Spleen (tissue), 11 donors: ENCODE results near the gene ANKRD52. TPM values are rescaled to one million over a fixed set of nuclear protein-coding genes. Genes with fewer than 3 reads are reported as not detected.

Experiments used
- DNase-seq: peaks from one replicate; pipeline ENCODE4 v3.0.0-alpha.2; 2020
- H3K27ac ChIP-seq, 8 donors: fragments of 200-600 bp; sonication (generic) in 7 of 8; 1 replicate in 4 of 8; 2 replicates in 4 of 8; pipeline versions ENCODE4 v1.5.0 to v1.8.0; 2016 to 2021; ENCODE audit warnings: inconsistent platforms in 4 of 8, mild to moderate bottlenecking in 4 of 8, moderate library complexity in 1 of 8
- H3K27me3 ChIP-seq, 7 donors: fragments of 200-600 bp; sonication (generic) in 6 of 7; replicated peaks in 1 of 7; 1 replicate in 4 of 7; 2 replicates in 3 of 7; pipeline versions ENCODE4 v1.5.0 to v1.8.0; 2016 to 2021; ENCODE audit warnings: inconsistent platforms in 3 of 7, mild to moderate bottlenecking in 1 of 7
- H3K36me3 ChIP-seq, 6 donors: fragments of 200-600 bp; sonication (generic) in 5 of 6; 1 replicate in 4 of 6; 2 replicates in 2 of 6; pipeline versions ENCODE4 v1.5.0 to v1.8.0; 2016 to 2021; ENCODE audit warnings: inconsistent platforms in 2 of 6
- H3K4me1 ChIP-seq, 6 donors: fragments of 200-600 bp; sonication (generic) in 5 of 6; 1 replicate in 3 of 6; 2 replicates in 3 of 6; pipeline versions ENCODE4 v1.5.0 to v1.8.0; 2016 to 2021; ENCODE audit warnings: inconsistent platforms in 3 of 6
- H3K4me3 ChIP-seq, 8 donors: fragments of 200-600 bp; sonication (generic) in 7 of 8; 1 replicate in 4 of 8; 2 replicates in 4 of 8; pipeline versions ENCODE4 v1.5.0 to v1.8.0; 2016 to 2021; ENCODE audit warnings: inconsistent platforms in 4 of 8, mild to moderate bottlenecking in 4 of 8, moderate library complexity in 2 of 8
- H3K9me3 ChIP-seq, 8 donors: fragments of 200-600 bp; sonication (generic) in 7 of 8; 1 replicate in 4 of 8; 2 replicates in 4 of 8; pipeline versions ENCODE4 v1.5.0 to v1.8.0; 2016 to 2021; ENCODE audit warnings: inconsistent platforms in 4 of 8
- POLR2A ChIP-seq, 3 donors: fragments of 450-650 bp; IDR thresholded peaks; one replicate each; pipeline ENCODE4 v1.5.1; 2017; ENCODE audit warnings: antibody characterized with exemption in 3 of 3, mild to moderate bottlenecking in 1 of 3
- POLR2AphosphoS5 ChIP-seq, 3 donors: sonication (generic); formaldehyde crosslinking; IDR thresholded peaks; one replicate each; pipeline ENCODE4 v1.5.1; 2017; ENCODE audit warnings: antibody characterized with exemption in 3 of 3
- WGBS, 5 donors: extraction: QIAGEN DNeasy Blood & Tissue Kit in 3 of 5; methylation state at CpG; one replicate each; pipeline versions ENCODE4 v1.1.5 to v1.1.7; 2013 to 2018; 5-methylcytosine and 5-hydroxymethylcytosine counted together
- intact Hi-C: fragments of 100-400 bp; cut with DNase I; formaldehyde crosslinking; loops from one replicate; pipeline ENCODE4 v1.15.0; 2023; ENCODE audit warnings: low total_unique reads
- polyA plus RNA-seq, 3 donors: library from polyadenylated mRNA; stranded (reverse); fragments of 200-250 nt; gene quantifications; one replicate each; pipeline ENCODE4 v1.2.1, GENCODE V29; 2013
- total RNA-seq, 7 donors: library from RNA; depleted of rRNA in 3 of 7; stranded (reverse); fragments of >200 nt in 3 of 7; fragmentation: NEBNext Ultra II Directional in 4 of 7; extraction: Animal tissue kit (Norgen Biotek cat#: 25700) in 4 of 7; gene quantifications; one replicate each; pipeline versions ENCODE4 v1.1.0 to v1.2.1, GENCODE V29; 2016 to 2021
- TF ChIP-seq, protein P1 (sequence below), 11 experiments: fragments of 200-600 bp in 7 of 11; fragments of 450-650 bp in 4 of 11; sonication (generic) in 4 of 11; IDR thresholded peaks in 8 of 11; conservative IDR thresholded peaks in 3 of 11; 1 replicate in 7 of 11; 2 replicates in 4 of 11; pipeline versions ENCODE4 v1.4.0 to v1.8.0; 2016 to 2021; ENCODE audit warnings: antibody characterized with exemption in 11 of 11, inconsistent platforms in 4 of 11, mild to moderate bottlenecking in 1 of 11
- donor health status: healthy with polysubstance abuse.
- donor health status: DM: no; HTN: no; CAD: no; lungs with moderate emphysema.
- donor health status: DM: no; HTN: no; CAD: no.
- donor health status: Bipolar disorder and iron deficiency.
- donor health status: healthy.
- donor health status: DM: no; HTN: no; CAD: no.
- donor health status: DM: yes; HTN: yes; CAD: no.

ANKRD52 gene
- total and polyA plus RNA-seq, 10 donors = 2.2 to 35.2 (median 25.5) TPM

DNA sequence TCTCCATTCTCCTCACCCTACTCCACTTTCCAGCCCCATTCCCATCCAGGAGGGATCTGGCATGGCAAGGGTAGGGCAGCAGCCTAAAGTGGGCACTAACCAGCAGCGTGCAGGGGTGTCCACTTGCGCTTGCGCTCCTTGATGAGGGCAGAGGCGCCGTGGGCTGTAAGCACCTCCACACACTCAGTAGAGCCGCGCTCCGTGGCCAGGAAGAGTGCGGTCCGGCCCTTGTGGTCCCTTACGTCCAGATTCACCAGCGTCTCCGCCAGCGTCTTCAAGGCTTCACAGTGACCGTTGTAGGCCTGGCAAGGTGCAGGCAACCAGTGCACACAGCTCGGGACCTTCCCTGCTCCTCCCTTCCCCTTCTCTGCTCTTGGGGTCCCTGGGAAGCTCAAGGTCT lies 10.3 kb downstream of the ANKRD52 start:
- H3K4me1 ChIP-seq = peaks cover 0 to 17% (median 0%) of the 10 kb centered on the region in 6 donors
- H3K27ac ChIP-seq = no peak overlapping the region
- TF ChIP-seq, protein P1, sequence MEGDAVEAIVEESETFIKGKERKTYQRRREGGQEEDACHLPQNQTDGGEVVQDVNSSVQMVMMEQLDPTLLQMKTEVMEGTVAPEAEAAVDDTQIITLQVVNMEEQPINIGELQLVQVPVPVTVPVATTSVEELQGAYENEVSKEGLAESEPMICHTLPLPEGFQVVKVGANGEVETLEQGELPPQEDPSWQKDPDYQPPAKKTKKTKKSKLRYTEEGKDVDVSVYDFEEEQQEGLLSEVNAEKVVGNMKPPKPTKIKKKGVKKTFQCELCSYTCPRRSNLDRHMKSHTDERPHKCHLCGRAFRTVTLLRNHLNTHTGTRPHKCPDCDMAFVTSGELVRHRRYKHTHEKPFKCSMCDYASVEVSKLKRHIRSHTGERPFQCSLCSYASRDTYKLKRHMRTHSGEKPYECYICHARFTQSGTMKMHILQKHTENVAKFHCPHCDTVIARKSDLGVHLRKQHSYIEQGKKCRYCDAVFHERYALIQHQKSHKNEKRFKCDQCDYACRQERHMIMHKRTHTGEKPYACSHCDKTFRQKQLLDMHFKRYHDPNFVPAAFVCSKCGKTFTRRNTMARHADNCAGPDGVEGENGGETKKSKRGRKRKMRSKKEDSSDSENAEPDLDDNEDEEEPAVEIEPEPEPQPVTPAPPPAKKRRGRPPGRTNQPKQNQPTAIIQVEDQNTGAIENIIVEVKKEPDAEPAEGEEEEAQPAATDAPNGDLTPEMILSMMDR (IDR thresholded peaks at IDR 0.05 in 8 of 11, conservative IDR thresholded peaks at IDR 0.05 in 3 of 11) = no peak
- TF ChIP-seq POLR2AphosphoS5 (IDR thresholded peaks at IDR 0.05) = peak in 1 of 3 donors; percentile 43
- H3K36me3 ChIP-seq = peaks cover 14 to 100% (median 99%) of the 10 kb centered on the region in 6 donors
- WGBS, 5 donors = 94 to 97% (median 96%) methylated on average over 16 of the region's 16 CpGs
- no peak for DNase-seq
- no peaks in the 10 kb centered on the region for H3K9me3 ChIP-seq
- H3K27me3 ChIP-seq = no peaks in the 10 kb centered on the region
- no peak overlapping the region for H3K4me3 ChIP-seq
- intact Hi-C loops = no loop called here

DNA sequence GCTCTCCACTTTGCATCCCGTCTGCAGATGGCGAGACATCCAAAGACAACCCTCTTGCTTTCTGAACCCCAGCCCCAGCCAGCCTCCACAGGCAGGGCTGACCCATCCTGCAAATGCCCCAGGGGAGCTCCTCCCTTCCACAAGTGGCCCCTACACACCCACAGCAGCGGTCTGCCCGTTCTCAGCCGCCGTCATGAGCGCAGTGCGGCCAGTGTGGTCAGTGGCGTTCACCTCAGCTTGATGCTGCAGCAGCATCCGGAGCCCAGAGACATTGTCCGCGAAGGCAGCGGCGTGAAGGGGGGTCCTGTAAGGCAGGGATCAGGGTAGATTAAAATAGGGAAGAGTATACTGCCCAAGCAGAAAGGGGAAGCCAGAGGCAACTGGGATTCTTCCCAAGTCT lies 13.7 kb downstream of the ANKRD52 start:
- peaks cover 0 to 24% (median 0%) of the 10 kb centered on the region in 6 donors for H3K4me1 ChIP-seq
- H3K27ac ChIP-seq = peak overlapping the region in 3 of 8 donors; percentile 1 to 50 (median 33)
- no peaks in the 10 kb centered on the region for H3K9me3 ChIP-seq
- TF ChIP-seq POLR2AphosphoS5 (IDR thresholded peaks at IDR 0.05) = peak in 1 of 3 donors; percentile 51
- TF ChIP-seq, protein P1 (IDR thresholded peaks at IDR 0.05 in 8 of 11, conservative IDR thresholded peaks at IDR 0.05 in 3 of 11) = no peak
- peaks cover 10 to 100% (median 97%) of the 10 kb centered on the region in 6 donors for H3K36me3 ChIP-seq
- 89 to 97% (median 94%) methylated on average over 12 to 14 of the region's 14 CpGs for WGBS, 5 donors
- no peak for DNase-seq
- H3K27me3 ChIP-seq = no peaks in the 10 kb centered on the region
- intact Hi-C loops = no loop called here
- H3K4me3 ChIP-seq = no peak overlapping the region

DNA sequence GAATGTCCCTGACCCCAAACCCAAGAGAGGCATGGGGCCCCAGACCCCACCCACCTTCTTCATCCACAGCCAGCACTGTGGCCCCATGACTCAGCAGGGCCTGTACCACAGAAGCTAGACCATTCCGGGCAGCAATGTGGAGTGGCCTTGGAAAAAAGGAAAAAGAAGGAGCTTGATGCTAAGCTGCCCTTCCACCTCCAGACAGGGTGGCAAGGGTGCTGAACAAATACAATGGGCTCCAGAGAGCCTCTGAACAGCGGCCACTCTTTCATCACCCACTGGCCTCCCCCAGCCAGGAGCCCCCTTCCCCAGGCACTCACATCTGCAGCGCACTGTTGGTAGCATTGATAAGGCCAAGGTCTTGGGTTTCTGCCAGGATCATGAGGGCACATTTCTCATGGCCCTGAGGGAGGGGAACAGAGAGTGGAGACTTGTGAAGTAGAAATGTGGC lies 14.4 kb downstream of the ANKRD52 start:
- Histone ChIP-seq H3K27ac (peak overlapping the region in 3 of 8 donors; percentile 1 to 50 (median 33)), H3K4me3 (no peak overlapping the region), H3K4me1 (peaks cover 0 to 24% (median 0%) of the 10 kb centered on the region in 6 donors), H3K36me3 (peaks cover 8 to 100% (median 95%) of the 10 kb centered on the region in 6 donors), H3K27me3 (no peaks in the 10 kb centered on the region), H3K9me3 (no peaks in the 10 kb centered on the region)
- intact Hi-C loops = no loop called here
- 53 to 83% (median 79%) methylated on average over 3 of the region's 3 CpGs for WGBS, 5 donors
- no peak for DNase-seq
- TF ChIP-seq POLR2AphosphoS5 (IDR thresholded peaks at IDR 0.05) (peak in 2 of 3 donors; percentile 2 to 6), POLR2A (IDR thresholded peaks at IDR 0.05) (no peak)
- TF ChIP-seq, protein P1 (IDR thresholded peaks at IDR 0.05 in 8 of 11, conservative IDR thresholded peaks at IDR 0.05 in 3 of 11) = no peak

DNA sequence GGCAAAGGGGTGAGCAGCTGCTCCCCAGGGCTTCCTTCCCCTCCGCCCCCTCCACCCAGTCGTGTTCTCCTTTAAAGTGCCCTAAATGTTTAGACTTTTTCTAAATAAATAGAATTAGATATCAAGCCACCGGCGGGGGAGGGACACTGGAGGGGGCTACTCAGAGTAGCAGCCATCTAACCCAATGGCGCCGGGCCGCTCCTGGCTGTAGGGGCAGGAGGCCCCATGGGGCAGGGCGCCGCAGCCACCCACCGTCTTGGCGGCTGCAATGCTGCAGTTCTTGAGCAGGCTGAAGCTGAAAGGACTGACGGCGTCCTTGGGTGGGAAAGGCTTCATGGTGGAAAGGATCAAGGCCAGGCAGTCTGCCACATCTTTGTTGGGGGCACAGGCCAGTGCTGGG lies 15.2 kb downstream of the ANKRD52 start:
- Histone ChIP-seq H3K27me3 (no peaks in the 10 kb centered on the region), H3K4me1 (peaks cover 0 to 24% (median 0%) of the 10 kb centered on the region in 6 donors), H3K27ac (peak overlapping the region in 2 of 8 donors; percentile 33 to 50), H3K4me3 (no peak overlapping the region), H3K36me3 (peaks cover 8 to 100% (median 87%) of the 10 kb centered on the region in 6 donors), H3K9me3 (no peaks in the 10 kb centered on the region)
- 92 to 96% (median 95%) methylated on average over 12 to 13 of the region's 13 CpGs for WGBS, 5 donors
- TF ChIP-seq POLR2AphosphoS5 (IDR thresholded peaks at IDR 0.05) = peak in 1 of 3 donors; percentile 26
- TF ChIP-seq, protein P1 (IDR thresholded peaks at IDR 0.05 in 8 of 11, conservative IDR thresholded peaks at IDR 0.05 in 3 of 11) = no peak
- DNase-seq = no peak
- intact Hi-C loops = no loop called here
